Thyroid gland (tissue), 4 donors: ENCODE results near the gene TMEM97. TPM values are rescaled to one million over a fixed set of nuclear protein-coding genes. Genes with fewer than 3 reads are reported as not detected.
"Not testable (repeated sequence)": the region's sequence is repeated elsewhere in the genome, so short reads cannot be mapped to it uniquely, and the experiment has no call there.

Experiments used
- DNase-seq, 2 donors: peaks; one replicate each; pipeline ENCODE4 v3.0.0-alpha.2; 2019
- H3K27ac ChIP-seq, 3 donors: fragments of 200-600 bp; sonication (generic); 1 replicate in 2 of 3; 2 replicates in 1 of 3; pipeline ENCODE4 v1.5.1; 2016 to 2019; ENCODE audit warnings: mild to moderate bottlenecking in 1 of 3, moderate library complexity in 1 of 3
- H3K27me3 ChIP-seq: fragments of 200-600 bp; sonication (generic); one replicate; pipeline ENCODE4 v1.5.1; 2019
- H3K36me3 ChIP-seq, 2 donors: fragments of 200-600 bp; sonication (generic); one replicate each; pipeline ENCODE4 v1.5.1; 2016 to 2019
- H3K4me1 ChIP-seq, 2 donors: fragments of 200-600 bp; sonication (generic); one replicate each; pipeline ENCODE4 v1.5.1; 2017 to 2019
- H3K4me3 ChIP-seq, 3 donors: fragments of 200-600 bp; sonication (generic); replicated peaks in 1 of 3; 1 replicate in 2 of 3; 2 replicates in 1 of 3; pipeline ENCODE4 v1.5.1; 2016; ENCODE audit warnings: mild to moderate bottlenecking in 1 of 3
- H3K9me3 ChIP-seq: fragments of 200-600 bp; sonication (generic); one replicate; pipeline ENCODE4 v1.5.1; 2017
- POLR2A ChIP-seq, 2 donors: fragments of 450-650 bp; IDR thresholded peaks; one replicate each; pipeline ENCODE4 v1.6.1; 2017; ENCODE audit warnings: antibody characterized with exemption in 2 of 2, mild to moderate bottlenecking in 2 of 2, moderate library complexity in 1 of 2
- WGBS, 2 donors: methylation state at CpG; one replicate each; pipeline ENCODE4 v1.1.5; 2017; 5-methylcytosine and 5-hydroxymethylcytosine counted together
- intact Hi-C: fragments of 100-400 bp; cut with DNase I; formaldehyde crosslinking; loops from one replicate; pipeline ENCODE4 v1.15.1; 2023
- total RNA-seq, 4 donors: library from RNA; depleted of rRNA; stranded (reverse); fragments of >200 nt; gene quantifications; one replicate each; pipeline ENCODE4 v1.2.3, GENCODE V29; 2016
- TF ChIP-seq, protein P1 (sequence below), 6 experiments: fragments of 200-600 bp in 3 of 6; fragments of 450-650 bp in 3 of 6; sonication (generic) in 3 of 6; IDR thresholded peaks; one replicate each; pipeline ENCODE4 v1.5.1; 2016 to 2019; ENCODE audit warnings: antibody characterized with exemption in 6 of 6, mild to moderate bottlenecking in 2 of 6, inconsistent platforms in 1 of 6, moderate library complexity in 1 of 6

The TMEM97 gene
- total RNA-seq, 4 donors from 2014 or later, result 3.1 to 5.2 (median 4.5) TPM

- intact Hi-C loops, result no loop called here
- Histone ChIP-seq H3K4me3 (no peak overlapping the region), H3K27ac (no peak overlapping the region), H3K4me1 (peaks cover 0 to 5% of the 10 kb centered on the region in 2 donors), H3K27me3 (no peaks in the 10 kb centered on the region), H3K9me3 (no peaks in the 10 kb centered on the region), H3K36me3 (no peaks in the 10 kb centered on the region)
- 77 to 93% methylated on average over 2 of the region's 2 CpGs for WGBS, 2 donors
- no peak for TF ChIP-seq POLR2A (IDR thresholded peaks at IDR 0.05)
- no peak for DNase-seq
Observed at GRCh38 chr17:28285965-28286364, 33.0 kb upstream of the TMEM97 start.

- Histone ChIP-seq H3K9me3 (no peaks in the 10 kb centered on the region), H3K4me1 (no peaks in the 10 kb centered on the region), H3K36me3 (no peaks in the 10 kb centered on the region), H3K4me3 (no peak overlapping the region), H3K27me3 (no peaks in the 10 kb centered on the region), H3K27ac (no peak overlapping the region)
- no peak for DNase-seq
- intact Hi-C loops, result no loop called here
- TF ChIP-seq, protein P1, sequence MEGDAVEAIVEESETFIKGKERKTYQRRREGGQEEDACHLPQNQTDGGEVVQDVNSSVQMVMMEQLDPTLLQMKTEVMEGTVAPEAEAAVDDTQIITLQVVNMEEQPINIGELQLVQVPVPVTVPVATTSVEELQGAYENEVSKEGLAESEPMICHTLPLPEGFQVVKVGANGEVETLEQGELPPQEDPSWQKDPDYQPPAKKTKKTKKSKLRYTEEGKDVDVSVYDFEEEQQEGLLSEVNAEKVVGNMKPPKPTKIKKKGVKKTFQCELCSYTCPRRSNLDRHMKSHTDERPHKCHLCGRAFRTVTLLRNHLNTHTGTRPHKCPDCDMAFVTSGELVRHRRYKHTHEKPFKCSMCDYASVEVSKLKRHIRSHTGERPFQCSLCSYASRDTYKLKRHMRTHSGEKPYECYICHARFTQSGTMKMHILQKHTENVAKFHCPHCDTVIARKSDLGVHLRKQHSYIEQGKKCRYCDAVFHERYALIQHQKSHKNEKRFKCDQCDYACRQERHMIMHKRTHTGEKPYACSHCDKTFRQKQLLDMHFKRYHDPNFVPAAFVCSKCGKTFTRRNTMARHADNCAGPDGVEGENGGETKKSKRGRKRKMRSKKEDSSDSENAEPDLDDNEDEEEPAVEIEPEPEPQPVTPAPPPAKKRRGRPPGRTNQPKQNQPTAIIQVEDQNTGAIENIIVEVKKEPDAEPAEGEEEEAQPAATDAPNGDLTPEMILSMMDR (IDR thresholded peaks at IDR 0.05), result no peak
- no peak for TF ChIP-seq POLR2A (IDR thresholded peaks at IDR 0.05)
- 67 to 77% methylated on average over 2 of the region's 2 CpGs for WGBS, 2 donors
Observed at GRCh38 chr17:28290703-28291102, 28.3 kb upstream of the TMEM97 start.

- intact Hi-C loops, result no loop called here
- no peak overlapping the region for H3K4me3 ChIP-seq
- H3K4me1 ChIP-seq, result no peaks in the 10 kb centered on the region
- whole genome bisulfite sequencing, 2 donors, result 88 to 91% methylated on average over 1 of the region's 1 CpG
- H3K36me3 ChIP-seq, result no peaks in the 10 kb centered on the region
- H3K9me3 ChIP-seq, result no peaks in the 10 kb centered on the region
- TF ChIP-seq, protein P1 (IDR thresholded peaks at IDR 0.05), result no peak
- TF ChIP-seq POLR2A (IDR thresholded peaks at IDR 0.05), result no peak
- H3K27me3 ChIP-seq, result no peaks in the 10 kb centered on the region
- DNase-seq, result no peak
- H3K27ac ChIP-seq, result no peak overlapping the region
Observed at GRCh38 chr17:28291780-28292330, 27.1 kb upstream of the TMEM97 start.

- WGBS, 2 donors, result 74 to 82% methylated on average over 12 of the region's 12 CpGs
- H3K27me3 ChIP-seq, H3K36me3 ChIP-seq, H3K27ac ChIP-seq, H3K4me3 ChIP-seq, H3K9me3 ChIP-seq, DNase-seq, intact Hi-C loops, H3K4me1 ChIP-seq: not testable (repeated sequence)
Observed at GRCh38 chr17:28292878-28293277, 26.1 kb upstream of the TMEM97 start.

DNA sequence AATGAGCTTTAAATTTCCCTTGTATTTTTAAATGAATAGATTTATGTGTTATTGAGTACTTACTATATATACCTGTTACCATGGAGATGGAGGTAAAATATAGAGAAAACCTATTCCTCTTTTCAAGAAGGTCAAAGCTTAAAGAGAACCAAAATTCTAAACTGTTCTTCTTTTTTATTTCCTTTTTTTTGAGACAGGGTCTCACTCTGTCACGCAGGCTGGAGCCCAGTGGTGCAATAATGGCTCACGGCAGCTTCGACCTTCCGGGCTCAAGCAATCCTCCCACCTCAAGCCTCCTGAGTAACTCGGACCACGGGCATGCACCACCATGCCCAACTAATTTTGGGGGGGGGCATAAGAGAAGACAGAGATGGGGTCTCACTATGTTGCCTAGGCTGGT, 25.0 kb upstream of the TMEM97 start:
- DNase-seq, result no peak
- intact Hi-C loops, result no loop called here
- no peak overlapping the region for H3K27ac ChIP-seq
- no peaks in the 10 kb centered on the region for H3K4me1 ChIP-seq
- no peak overlapping the region for H3K4me3 ChIP-seq
- TF ChIP-seq, protein P1 (IDR thresholded peaks at IDR 0.05), result no peak
- no peak for TF ChIP-seq POLR2A (IDR thresholded peaks at IDR 0.05)
- no peaks in the 10 kb centered on the region for H3K9me3 ChIP-seq
- H3K36me3 ChIP-seq, result no peaks in the 10 kb centered on the region
- 89 to 90% methylated on average over 6 of the region's 6 CpGs for WGBS, 2 donors
- no peaks in the 10 kb centered on the region for H3K27me3 ChIP-seq

- 74 to 76% methylated on average over 3 of the region's 3 CpGs for WGBS, 2 donors
- Histone ChIP-seq H3K4me3 (no peak overlapping the region), H3K27me3 (no peaks in the 10 kb centered on the region), H3K9me3 (no peaks in the 10 kb centered on the region), H3K36me3 (no peaks in the 10 kb centered on the region), H3K4me1 (no peaks in the 10 kb centered on the region), H3K27ac (no peak overlapping the region)
- no peak for DNase-seq
- intact Hi-C loops, result no loop called here
- TF ChIP-seq, protein P1 (IDR thresholded peaks at IDR 0.05), result no peak
- no peak for TF ChIP-seq POLR2A (IDR thresholded peaks at IDR 0.05)
Observed at GRCh38 chr17:28295677-28296578, 23.1 kb upstream of the TMEM97 start.
